WTC11 (cell line): ENCODE data around the gene FOXP1. TPM values are rescaled to one million over a fixed set of nuclear protein-coding genes. Genes with fewer than 3 reads are reported as not detected.

Experiments used
- ATAC-seq: fragments of 200-7000 bp; cut with Tn5 transposase; 2 replicates; pipeline ENCODE4 v1.10.0; 2021; ENCODE audit warnings: mild to moderate bottlenecking, moderate library complexity
- CTCF ChIA-PET: fragments of 300-600 bp; sonication (Branson Sonifier 250); formaldehyde crosslinking; loops from one replicate; lab custom pipeline; 2021; ENCODE audit warnings: antibody characterized with exemption; lab: Charles Lee
- POLR2A ChIA-PET: fragments of 350-600 bp; sonication (Branson Sonifier 250); formaldehyde crosslinking; loops from one replicate; lab custom pipeline; 2021; ENCODE audit warnings: antibody characterized with exemption; lab: Charles Lee
- DNase-seq: peaks from one replicate; pipeline ENCODE4 v3.0.0; 2021; ENCODE audit warnings: low spot score
- H3K27ac Mint-ChIP-seq: 2 replicates; pipeline ENCODE4 v1.8.0; 2021; ENCODE audit warnings: mixed read lengths
- H3K27me3 Mint-ChIP-seq: 2 replicates; pipeline ENCODE4 v1.8.0; 2021; ENCODE audit warnings: low read depth, mild to moderate bottlenecking, moderate library complexity, mixed read lengths
- H3K36me3 Mint-ChIP-seq: 2 replicates; pipeline ENCODE4 v1.8.0; 2021; ENCODE audit warnings: mixed read lengths
- H3K4me1 Mint-ChIP-seq: 2 replicates; pipeline ENCODE4 v1.8.0; 2022; ENCODE audit warnings: mixed read lengths
- H3K4me3 Mint-ChIP-seq: 2 replicates; pipeline ENCODE4 v1.8.0; 2021; ENCODE audit warnings: mild to moderate bottlenecking, moderate library complexity, mixed read lengths
- H3K9me3 Mint-ChIP-seq: 2 replicates; pipeline ENCODE4 v1.8.0; 2021; ENCODE audit warnings: mixed read lengths
- CBFB ChIP-seq: sonication (generic); formaldehyde crosslinking; IDR thresholded peaks from 2 replicates; pipeline ENCODE4 v1.8.1; 2022; ENCODE audit warnings: mild to moderate bottlenecking, low read depth, missing genetic modification reagents
- ETV6 ChIP-seq: sonication (generic); formaldehyde crosslinking; IDR thresholded peaks from 2 replicates; pipeline ENCODE4 v1.8.1; 2022; ENCODE audit warnings: mild to moderate bottlenecking, missing genetic modification reagents
- GTF2I ChIP-seq: fragments of 250-450 bp; sonication (Bioruptor Pico); conservative IDR thresholded peaks from 2 replicates; pipeline ENCODE4 v1.4.0; 2021; ENCODE audit warnings: mild to moderate bottlenecking
- HMGA2 ChIP-seq: fragments of 250-450 bp; sonication (Bioruptor Pico); IDR thresholded peaks from 2 replicates; pipeline ENCODE4 v1.4.0; 2021; ENCODE audit warnings: mild to moderate bottlenecking, moderate library complexity
- KAT7 ChIP-seq: sonication (generic); formaldehyde crosslinking; IDR thresholded peaks from 2 replicates; pipeline ENCODE4 v1.8.1; 2023; ENCODE audit warnings: missing genetic modification reagents, mild to moderate bottlenecking, borderline replicate concordance
- NFE2L1 ChIP-seq: sonication (generic); formaldehyde crosslinking; IDR thresholded peaks from 2 replicates; pipeline ENCODE4 v1.8.1; 2023; ENCODE audit warnings: missing genetic modification reagents
- NFYB ChIP-seq: sonication (generic); formaldehyde crosslinking; conservative IDR thresholded peaks from 2 replicates; pipeline ENCODE4 v1.8.0; 2022; ENCODE audit warnings: low read depth, missing genetic modification reagents
- NR1H2 ChIP-seq: sonication (generic); formaldehyde crosslinking; IDR thresholded peaks from 2 replicates; pipeline ENCODE4 v1.9.0; 2021; ENCODE audit warnings: mild to moderate bottlenecking, moderate library complexity, missing genetic modification reagents
- NR3C1 ChIP-seq: sonication (generic); formaldehyde crosslinking; conservative IDR thresholded peaks from 2 replicates; pipeline ENCODE4 v1.8.1; 2023; ENCODE audit warnings: low read depth, mild to moderate bottlenecking, missing genetic modification reagents
- SMAD3 ChIP-seq: sonication (generic); formaldehyde crosslinking; IDR thresholded peaks from 2 replicates; pipeline ENCODE4 v1.8.0; 2022; ENCODE audit warnings: missing genetic modification reagents, mild to moderate bottlenecking, borderline replicate concordance
- ZNF121 ChIP-seq: sonication (generic); formaldehyde crosslinking; IDR thresholded peaks from 2 replicates; pipeline ENCODE4 v1.8.0; 2023; ENCODE audit warnings: missing genetic modification reagents
- ZNF219 ChIP-seq: sonication (generic); formaldehyde crosslinking; IDR thresholded peaks from 2 replicates; pipeline ENCODE4 v1.8.0; 2023; ENCODE audit warnings: missing genetic modification reagents, mild to moderate bottlenecking, borderline replicate concordance
- ZNF263 ChIP-seq: sonication (generic); formaldehyde crosslinking; IDR thresholded peaks from 2 replicates; pipeline ENCODE4 v1.8.1; 2022; ENCODE audit warnings: low read depth, mild to moderate bottlenecking, moderate library complexity, missing genetic modification reagents
- ZNF396 ChIP-seq: fragments of 250-450 bp; sonication (Bioruptor Pico); IDR thresholded peaks from 2 replicates; pipeline ENCODE4 v1.8.0; 2021; ENCODE audit warnings: mild to moderate bottlenecking, moderate library complexity, borderline replicate concordance
- ZNF416 ChIP-seq: fragments of 250-450 bp; sonication (Bioruptor Pico); IDR thresholded peaks from 2 replicates; pipeline ENCODE4 v1.9.0; 2021; ENCODE audit warnings: mild to moderate bottlenecking, inconsistent platforms
- total RNA-seq: library from RNA; stranded (reverse); gene quantifications from 3 replicates; pipeline ENCODE4 v1.2.3, GENCODE V29; 2021
- TF ChIP-seq, protein P1 (sequence below): fragments of 250-450 bp; sonication (Bioruptor Pico); IDR thresholded peaks from 2 replicates; pipeline ENCODE4 v1.8.0; 2021; ENCODE audit warnings: mild to moderate bottlenecking
- TF ChIP-seq, protein P2 (sequence below): sonication (generic); formaldehyde crosslinking; IDR thresholded peaks from 2 replicates; pipeline ENCODE4 v1.8.1; 2023; ENCODE audit warnings: mild to moderate bottlenecking, missing genetic modification reagents, moderate library complexity
- TF ChIP-seq, protein P3 (sequence below): sonication (generic); formaldehyde crosslinking; IDR thresholded peaks from 2 replicates; pipeline ENCODE4 v1.8.0; 2022; ENCODE audit warnings: mild to moderate bottlenecking, missing genetic modification reagents
- TF ChIP-seq, protein P4 (sequence below): sonication (generic); formaldehyde crosslinking; IDR thresholded peaks from 2 replicates; pipeline ENCODE4 v1.8.0; 2023; ENCODE audit warnings: mild to moderate bottlenecking, missing genetic modification reagents
- TF ChIP-seq, protein P5 (sequence below): sonication (generic); formaldehyde crosslinking; IDR thresholded peaks from 2 replicates; pipeline ENCODE4 v1.8.1; 2023; ENCODE audit warnings: mild to moderate bottlenecking, missing genetic modification reagents
- TF ChIP-seq, protein P6 (sequence below): fragments of 250-450 bp; sonication (Bioruptor Pico); IDR thresholded peaks from 2 replicates; pipeline ENCODE4 v1.9.0; 2021; ENCODE audit warnings: mild to moderate bottlenecking
- TF ChIP-seq, protein P7 (sequence below): sonication (generic); formaldehyde crosslinking; IDR thresholded peaks from 2 replicates; pipeline ENCODE4 v1.8.1; 2022; ENCODE audit warnings: mild to moderate bottlenecking, missing genetic modification reagents, moderate library complexity, borderline replicate concordance

The FOXP1 gene
- total RNA-seq, 1 experiment from 2014 or later = 25.8 TPM

DNA sequence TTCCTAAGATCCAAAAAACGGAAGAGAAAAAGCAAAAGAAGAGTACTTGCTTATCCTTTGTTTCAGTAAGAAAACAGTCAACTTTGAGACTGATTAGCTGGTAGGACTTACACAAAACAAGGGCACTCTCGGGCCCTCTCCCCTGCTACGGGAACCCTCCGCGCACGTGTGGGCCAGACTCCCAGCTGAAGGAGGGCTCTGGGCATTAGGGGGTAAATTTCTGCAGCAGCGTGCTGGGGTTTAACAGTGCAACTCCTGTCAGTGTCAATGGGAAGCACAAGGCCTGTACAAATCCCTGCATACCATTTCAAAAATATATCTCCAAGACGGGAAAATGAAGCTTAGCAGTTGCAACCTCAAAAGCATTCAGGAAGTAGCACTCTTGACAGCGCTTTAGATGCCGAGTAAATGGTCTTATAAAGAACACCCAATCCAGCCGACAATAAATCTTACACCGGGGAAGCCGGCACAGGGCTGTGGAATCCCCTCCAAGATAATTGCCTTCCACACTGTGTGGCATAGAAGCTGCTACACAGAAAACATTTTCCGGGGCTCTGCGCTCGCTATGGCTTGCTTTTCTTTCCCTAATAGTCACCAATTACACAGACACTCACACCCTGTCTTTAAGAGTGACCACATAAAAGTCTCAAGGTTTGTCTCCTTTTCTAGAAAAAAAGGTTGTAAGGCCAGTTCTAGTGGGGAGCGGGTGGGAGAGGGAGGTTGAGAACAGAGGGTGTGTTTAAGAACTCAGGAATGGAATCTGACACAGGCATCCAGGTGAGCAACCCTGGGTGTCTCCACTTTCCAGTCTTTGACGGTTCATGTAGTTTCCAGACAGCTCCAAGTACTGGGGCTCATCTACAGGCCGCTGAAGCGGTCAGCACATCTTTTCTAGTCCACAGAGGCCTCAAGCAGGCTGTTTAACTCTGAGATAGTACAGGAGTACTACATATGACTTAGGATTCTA lies 512.7 kb downstream of the FOXP1 start (continued):
- no peak for TF ChIP-seq ZNF263
- no peak for TF ChIP-seq GTF2I (CRISPR knock-in tag)
- TF ChIP-seq, protein P1, sequence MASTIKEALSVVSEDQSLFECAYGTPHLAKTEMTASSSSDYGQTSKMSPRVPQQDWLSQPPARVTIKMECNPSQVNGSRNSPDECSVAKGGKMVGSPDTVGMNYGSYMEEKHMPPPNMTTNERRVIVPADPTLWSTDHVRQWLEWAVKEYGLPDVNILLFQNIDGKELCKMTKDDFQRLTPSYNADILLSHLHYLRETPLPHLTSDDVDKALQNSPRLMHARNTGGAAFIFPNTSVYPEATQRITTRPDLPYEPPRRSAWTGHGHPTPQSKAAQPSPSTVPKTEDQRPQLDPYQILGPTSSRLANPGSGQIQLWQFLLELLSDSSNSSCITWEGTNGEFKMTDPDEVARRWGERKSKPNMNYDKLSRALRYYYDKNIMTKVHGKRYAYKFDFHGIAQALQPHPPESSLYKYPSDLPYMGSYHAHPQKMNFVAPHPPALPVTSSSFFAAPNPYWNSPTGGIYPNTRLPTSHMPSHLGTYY (CRISPR knock-in tag) = no peak
- TF ChIP-seq NFE2L1 (CRISPR knock-in tag) = no peak
- no peak for TF ChIP-seq NR1H2 (CRISPR knock-in tag)
- no peak for TF ChIP-seq SMAD3 (CRISPR knock-in tag)
- no peak for TF ChIP-seq ZNF219 (CRISPR knock-in tag)
- TF ChIP-seq CBFB (CRISPR knock-in tag) = no peak
- no peak for TF ChIP-seq KAT7 (CRISPR knock-in tag)
- TF ChIP-seq, protein P2, sequence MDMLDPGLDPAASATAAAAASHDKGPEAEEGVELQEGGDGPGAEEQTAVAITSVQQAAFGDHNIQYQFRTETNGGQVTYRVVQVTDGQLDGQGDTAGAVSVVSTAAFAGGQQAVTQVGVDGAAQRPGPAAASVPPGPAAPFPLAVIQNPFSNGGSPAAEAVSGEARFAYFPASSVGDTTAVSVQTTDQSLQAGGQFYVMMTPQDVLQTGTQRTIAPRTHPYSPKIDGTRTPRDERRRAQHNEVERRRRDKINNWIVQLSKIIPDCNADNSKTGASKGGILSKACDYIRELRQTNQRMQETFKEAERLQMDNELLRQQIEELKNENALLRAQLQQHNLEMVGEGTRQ = no peak
- no peak for TF ChIP-seq HMGA2 (CRISPR knock-in tag)

DNA sequence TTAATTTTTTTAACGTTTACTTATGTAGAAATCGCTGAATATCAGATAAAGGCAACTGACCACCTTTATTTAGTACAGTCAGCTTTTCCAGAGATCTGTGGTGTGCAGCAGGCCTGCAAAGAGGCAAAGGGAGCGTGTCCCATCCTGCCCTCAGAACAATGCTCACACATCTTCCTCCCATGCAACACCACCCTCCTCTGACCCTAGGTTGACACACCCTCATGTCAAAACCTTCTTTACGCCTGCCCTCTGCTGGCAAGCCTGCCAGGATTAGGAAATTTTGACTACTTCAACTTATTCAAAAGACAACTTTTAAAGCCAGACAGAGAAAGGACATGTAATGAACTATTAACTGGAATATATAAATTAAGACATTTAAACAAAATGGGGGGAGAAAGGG lies 513.7 kb downstream of the FOXP1 start:
- Mint-ChIP-seq H3K4me3 (no peak overlapping the region), H3K9me3 (no peaks in the 10 kb centered on the region), H3K36me3 (no peaks in the 10 kb centered on the region), H3K4me1 (peaks cover 55% of the 10 kb centered on the region), H3K27me3 (peaks cover 8% of the 10 kb centered on the region; the same call in 1 of the 2 replicates), H3K27ac (no peak overlapping the region)
- CTCF ChIA-PET = interaction anchor here (1.4 kb wide), 1 partner anchor 11 kb away, joined by 3 read pairs; no protein-coding TSS in a partner anchor
- POLR2A ChIA-PET = no interaction called here
- peak; percentile 65 for ATAC-seq
- DNase-seq = peak; percentile 57
- no peak for TF ChIP-seq NR3C1
- TF ChIP-seq ETV6 (CRISPR knock-in tag) = no peak
- TF ChIP-seq NFYB = no peak
- TF ChIP-seq, protein P3, sequence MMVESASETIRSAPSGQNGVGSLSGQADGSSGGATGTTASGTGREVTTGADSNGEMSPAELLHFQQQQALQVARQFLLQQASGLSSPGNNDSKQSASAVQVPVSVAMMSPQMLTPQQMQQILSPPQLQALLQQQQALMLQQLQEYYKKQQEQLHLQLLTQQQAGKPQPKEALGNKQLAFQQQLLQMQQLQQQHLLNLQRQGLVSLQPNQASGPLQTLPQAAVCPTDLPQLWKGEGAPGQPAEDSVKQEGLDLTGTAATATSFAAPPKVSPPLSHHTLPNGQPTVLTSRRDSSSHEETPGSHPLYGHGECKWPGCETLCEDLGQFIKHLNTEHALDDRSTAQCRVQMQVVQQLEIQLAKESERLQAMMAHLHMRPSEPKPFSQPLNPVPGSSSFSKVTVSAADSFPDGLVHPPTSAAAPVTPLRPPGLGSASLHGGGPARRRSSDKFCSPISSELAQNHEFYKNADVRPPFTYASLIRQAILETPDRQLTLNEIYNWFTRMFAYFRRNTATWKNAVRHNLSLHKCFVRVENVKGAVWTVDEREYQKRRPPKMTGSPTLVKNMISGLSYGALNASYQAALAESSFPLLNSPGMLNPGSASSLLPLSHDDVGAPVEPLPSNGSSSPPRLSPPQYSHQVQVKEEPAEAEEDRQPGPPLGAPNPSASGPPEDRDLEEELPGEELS (CRISPR knock-in tag) = no peak
- no peak for TF ChIP-seq NR1H2 (CRISPR knock-in tag)
- TF ChIP-seq ZNF121 (CRISPR knock-in tag) = no peak
- TF ChIP-seq ZNF416 = no peak
- TF ChIP-seq, protein P4, sequence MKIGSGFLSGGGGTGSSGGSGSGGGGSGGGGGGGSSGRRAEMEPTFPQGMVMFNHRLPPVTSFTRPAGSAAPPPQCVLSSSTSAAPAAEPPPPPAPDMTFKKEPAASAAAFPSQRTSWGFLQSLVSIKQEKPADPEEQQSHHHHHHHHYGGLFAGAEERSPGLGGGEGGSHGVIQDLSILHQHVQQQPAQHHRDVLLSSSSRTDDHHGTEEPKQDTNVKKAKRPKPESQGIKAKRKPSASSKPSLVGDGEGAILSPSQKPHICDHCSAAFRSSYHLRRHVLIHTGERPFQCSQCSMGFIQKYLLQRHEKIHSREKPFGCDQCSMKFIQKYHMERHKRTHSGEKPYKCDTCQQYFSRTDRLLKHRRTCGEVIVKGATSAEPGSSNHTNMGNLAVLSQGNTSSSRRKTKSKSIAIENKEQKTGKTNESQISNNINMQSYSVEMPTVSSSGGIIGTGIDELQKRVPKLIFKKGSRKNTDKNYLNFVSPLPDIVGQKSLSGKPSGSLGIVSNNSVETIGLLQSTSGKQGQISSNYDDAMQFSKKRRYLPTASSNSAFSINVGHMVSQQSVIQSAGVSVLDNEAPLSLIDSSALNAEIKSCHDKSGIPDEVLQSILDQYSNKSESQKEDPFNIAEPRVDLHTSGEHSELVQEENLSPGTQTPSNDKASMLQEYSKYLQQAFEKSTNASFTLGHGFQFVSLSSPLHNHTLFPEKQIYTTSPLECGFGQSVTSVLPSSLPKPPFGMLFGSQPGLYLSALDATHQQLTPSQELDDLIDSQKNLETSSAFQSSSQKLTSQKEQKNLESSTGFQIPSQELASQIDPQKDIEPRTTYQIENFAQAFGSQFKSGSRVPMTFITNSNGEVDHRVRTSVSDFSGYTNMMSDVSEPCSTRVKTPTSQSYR = no peak
- TF ChIP-seq, protein P5, sequence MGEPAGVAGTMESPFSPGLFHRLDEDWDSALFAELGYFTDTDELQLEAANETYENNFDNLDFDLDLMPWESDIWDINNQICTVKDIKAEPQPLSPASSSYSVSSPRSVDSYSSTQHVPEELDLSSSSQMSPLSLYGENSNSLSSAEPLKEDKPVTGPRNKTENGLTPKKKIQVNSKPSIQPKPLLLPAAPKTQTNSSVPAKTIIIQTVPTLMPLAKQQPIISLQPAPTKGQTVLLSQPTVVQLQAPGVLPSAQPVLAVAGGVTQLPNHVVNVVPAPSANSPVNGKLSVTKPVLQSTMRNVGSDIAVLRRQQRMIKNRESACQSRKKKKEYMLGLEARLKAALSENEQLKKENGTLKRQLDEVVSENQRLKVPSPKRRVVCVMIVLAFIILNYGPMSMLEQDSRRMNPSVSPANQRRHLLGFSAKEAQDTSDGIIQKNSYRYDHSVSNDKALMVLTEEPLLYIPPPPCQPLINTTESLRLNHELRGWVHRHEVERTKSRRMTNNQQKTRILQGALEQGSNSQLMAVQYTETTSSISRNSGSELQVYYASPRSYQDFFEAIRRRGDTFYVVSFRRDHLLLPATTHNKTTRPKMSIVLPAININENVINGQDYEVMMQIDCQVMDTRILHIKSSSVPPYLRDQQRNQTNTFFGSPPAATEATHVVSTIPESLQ = no peak
- TF ChIP-seq, protein P6, sequence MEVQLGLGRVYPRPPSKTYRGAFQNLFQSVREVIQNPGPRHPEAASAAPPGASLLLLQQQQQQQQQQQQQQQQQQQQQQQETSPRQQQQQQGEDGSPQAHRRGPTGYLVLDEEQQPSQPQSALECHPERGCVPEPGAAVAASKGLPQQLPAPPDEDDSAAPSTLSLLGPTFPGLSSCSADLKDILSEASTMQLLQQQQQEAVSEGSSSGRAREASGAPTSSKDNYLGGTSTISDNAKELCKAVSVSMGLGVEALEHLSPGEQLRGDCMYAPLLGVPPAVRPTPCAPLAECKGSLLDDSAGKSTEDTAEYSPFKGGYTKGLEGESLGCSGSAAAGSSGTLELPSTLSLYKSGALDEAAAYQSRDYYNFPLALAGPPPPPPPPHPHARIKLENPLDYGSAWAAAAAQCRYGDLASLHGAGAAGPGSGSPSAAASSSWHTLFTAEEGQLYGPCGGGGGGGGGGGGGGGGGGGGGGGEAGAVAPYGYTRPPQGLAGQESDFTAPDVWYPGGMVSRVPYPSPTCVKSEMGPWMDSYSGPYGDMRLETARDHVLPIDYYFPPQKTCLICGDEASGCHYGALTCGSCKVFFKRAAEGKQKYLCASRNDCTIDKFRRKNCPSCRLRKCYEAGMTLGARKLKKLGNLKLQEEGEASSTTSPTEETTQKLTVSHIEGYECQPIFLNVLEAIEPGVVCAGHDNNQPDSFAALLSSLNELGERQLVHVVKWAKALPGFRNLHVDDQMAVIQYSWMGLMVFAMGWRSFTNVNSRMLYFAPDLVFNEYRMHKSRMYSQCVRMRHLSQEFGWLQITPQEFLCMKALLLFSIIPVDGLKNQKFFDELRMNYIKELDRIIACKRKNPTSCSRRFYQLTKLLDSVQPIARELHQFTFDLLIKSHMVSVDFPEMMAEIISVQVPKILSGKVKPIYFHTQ (CRISPR knock-in tag) = no peak
- TF ChIP-seq ZNF396 (CRISPR knock-in tag) = no peak
- TF ChIP-seq, protein P7, sequence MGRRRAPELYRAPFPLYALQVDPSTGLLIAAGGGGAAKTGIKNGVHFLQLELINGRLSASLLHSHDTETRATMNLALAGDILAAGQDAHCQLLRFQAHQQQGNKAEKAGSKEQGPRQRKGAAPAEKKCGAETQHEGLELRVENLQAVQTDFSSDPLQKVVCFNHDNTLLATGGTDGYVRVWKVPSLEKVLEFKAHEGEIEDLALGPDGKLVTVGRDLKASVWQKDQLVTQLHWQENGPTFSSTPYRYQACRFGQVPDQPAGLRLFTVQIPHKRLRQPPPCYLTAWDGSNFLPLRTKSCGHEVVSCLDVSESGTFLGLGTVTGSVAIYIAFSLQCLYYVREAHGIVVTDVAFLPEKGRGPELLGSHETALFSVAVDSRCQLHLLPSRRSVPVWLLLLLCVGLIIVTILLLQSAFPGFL (CRISPR knock-in tag) = no peak
